Endothelial cell of umbilical vein (primary cell): ENCODE measurements around the gene SMC4. TPM values are rescaled to one million over a fixed set of nuclear protein-coding genes. Genes with fewer than 3 reads are reported as not detected.

Source experiments
- BruUV-seq: library from RNA; stranded (reverse); fragments of 400-500 nt; replicated peaks from 2 replicates; lab custom pipeline; 2021; lab: Mats Ljungman, UMichigan
- CTCF ChIA-PET: fragments of 300-600, 350-600 bp; sonication (Branson Sonifier 250); formaldehyde crosslinking; loops from one replicate; lab custom pipeline; 2021; ENCODE audit warnings: antibody characterized with exemption, inconsistent platforms; lab: Charles Lee
- POLR2A ChIA-PET: fragments of 300-600, 350-600 bp; sonication (Branson Sonifier 250); formaldehyde crosslinking; loops from one replicate; lab custom pipeline; 2021; ENCODE audit warnings: antibody characterized with exemption, inconsistent platforms; lab: Charles Lee
- DNase-seq: peaks from one replicate; pipeline ENCODE4 v3.0.0-alpha.2; 2011; ENCODE audit warnings: low read depth, low spot score
- FAIRE-seq: peaks from 2 replicates; lab custom pipeline; 2011; peaks lifted over from hg19 to GRCh38; lab: Jason Lieb, UNC
- H2AFZ ChIP-seq: 2 replicates; pipeline ENCODE4 v1.6.0; 2012; ENCODE audit warnings: low read depth, low read length, control low read depth, inconsistent platforms
- H3K27ac ChIP-seq: 2 replicates; pipeline ENCODE4 v1.5.1; 2011; ENCODE audit warnings: low read depth, mild to moderate bottlenecking, control low read depth, low read length, moderate library complexity; ENCODE audit not compliant: insufficient read depth
- H3K27me3 ChIP-seq, 2 experiments: 2 replicates each; pipeline versions ENCODE4 v1.6.0 to v1.6.1; 2011; ENCODE audit warnings: low read length in 2 of 2, mixed read lengths in 1 of 2; ENCODE audit not compliant: control insufficient read depth in 2 of 2, insufficient read depth in 2 of 2
- H3K36me3 ChIP-seq, 2 experiments: 2 replicates in 1 of 2; 3 replicates in 1 of 2; pipeline ENCODE4 v1.5.1; 2011; ENCODE audit warnings: low read length in 2 of 2, mild to moderate bottlenecking in 1 of 2, moderate library complexity in 1 of 2; ENCODE audit not compliant: control insufficient read depth in 2 of 2, insufficient read depth in 2 of 2; ENCODE audit errors: extremely low read depth in 1 of 2
- H3K4me1 ChIP-seq: 3 replicates; pipeline ENCODE4 v1.5.1; 2011; ENCODE audit warnings: mild to moderate bottlenecking, low read length; ENCODE audit not compliant: control insufficient read depth, insufficient read depth; ENCODE audit errors: extremely low read depth
- H3K4me2 ChIP-seq: 2 replicates; pipeline ENCODE4 v1.6.1; 2011; ENCODE audit warnings: low read length, control low read depth, mixed read lengths; ENCODE audit not compliant: insufficient read depth
- H3K4me3 ChIP-seq, 3 experiments: fragments of 200-600 bp in 1 of 3; sonication (generic), shearing (Covaris generic) in 1 of 3; replicated peaks in 1 of 3; 2 replicates each; pipeline ENCODE4 v1.5.1; 2011 to 2016; ENCODE audit warnings: control low read depth in 3 of 3, low read length in 3 of 3, mild to moderate bottlenecking in 2 of 3, inconsistent platforms in 1 of 3, low read depth in 1 of 3, moderate library complexity in 1 of 3; ENCODE audit not compliant: insufficient read depth in 1 of 3
- H3K79me2 ChIP-seq: 2 replicates; pipeline ENCODE4 v1.6.0; 2012; ENCODE audit warnings: low read length, inconsistent platforms; ENCODE audit not compliant: control insufficient read depth, insufficient read depth
- H3K9ac ChIP-seq: replicated peaks from 2 replicates; pipeline ENCODE3; 2011; ENCODE audit warnings: low read length, control low read depth; ENCODE audit not compliant: insufficient read depth; ENCODE audit errors: extremely low read depth
- H3K9me1 ChIP-seq: replicated peaks from 3 replicates; pipeline ENCODE4 v1.6.0; 2011; ENCODE audit warnings: mild to moderate bottlenecking, low read length; ENCODE audit not compliant: control insufficient read depth, insufficient read depth; ENCODE audit errors: extremely low read depth
- H3K9me3 ChIP-seq: replicated peaks from 2 replicates; pipeline ENCODE4 v1.5.1; 2012; ENCODE audit warnings: low read length, inconsistent platforms; ENCODE audit not compliant: control insufficient read depth, insufficient read depth
- H4K20me1 ChIP-seq: replicated peaks from 2 replicates; pipeline ENCODE3; 2011; ENCODE audit warnings: mild to moderate bottlenecking, low read length; ENCODE audit not compliant: control insufficient read depth, insufficient read depth; ENCODE audit errors: extremely low read depth
- FOS ChIP-seq: IDR thresholded peaks from 2 replicates; pipeline ENCODE4 v1.6.1; 2011; ENCODE audit warnings: mild to moderate bottlenecking, low read length, moderate library complexity, borderline replicate concordance; ENCODE audit not compliant: insufficient read depth
- GATA2 ChIP-seq: IDR thresholded peaks from 2 replicates; pipeline ENCODE4 v1.7.0; 2011; ENCODE audit warnings: low read depth, mild to moderate bottlenecking, moderate library complexity, mixed read lengths, low read length; ENCODE audit not compliant: insufficient read length, insufficient read depth
- MAX ChIP-seq: IDR thresholded peaks from 2 replicates; pipeline ENCODE4 v1.6.1; 2011; ENCODE audit not compliant: insufficient read depth, insufficient read length
- MYC ChIP-seq: IDR thresholded peaks from one replicate; pipeline ENCODE4 v1.6.1; 2011; ENCODE audit warnings: mild to moderate bottlenecking, low read depth, low read length
- POLR2A ChIP-seq: IDR thresholded peaks from 2 replicates; pipeline ENCODE4 v1.6.1; 2012; ENCODE audit warnings: low read depth, mild to moderate bottlenecking, control low read depth, low read length
- dilution Hi-C: fragments of 300-500 bp; cut with MboI; formaldehyde crosslinking; loops from one replicate; pipeline ENCODE4 v1.15.0; 2019; ENCODE audit warnings: low sequenced_read_pairs; ENCODE audit not compliant: extremely low pct_ligation_motif_present
- intact Hi-C: fragments of 100-400 bp; cut with micrococcal nuclease; formaldehyde crosslinking; loops from one replicate; pipeline ENCODE4 v1.10.0; 2022
- polyA plus RNA-seq, 4 experiments: library from polyadenylated mRNA; depleted of rRNA in 3 of 4; stranded (reverse) in 3 of 4; unstranded in 1 of 4; fragments of >200 nt; gene quantifications; 2 replicates each; pipeline versions ENCODE4 v1.2.1 to v1.2.3, GENCODE V29; 2011 to 2012; ENCODE audit warnings: missing spikeins in 1 of 4
- total RNA-seq: library from RNA; stranded (reverse); gene quantifications from 2 replicates; pipeline ENCODE4 v1.2.3, GENCODE V29; 2021

SMC4 gene
- total and polyA plus RNA-seq, 2 donors (not counting 3 experiments of a cell fraction or from before 2014, with no cell fraction given): 32.1 to 153 TPM

DNA sequence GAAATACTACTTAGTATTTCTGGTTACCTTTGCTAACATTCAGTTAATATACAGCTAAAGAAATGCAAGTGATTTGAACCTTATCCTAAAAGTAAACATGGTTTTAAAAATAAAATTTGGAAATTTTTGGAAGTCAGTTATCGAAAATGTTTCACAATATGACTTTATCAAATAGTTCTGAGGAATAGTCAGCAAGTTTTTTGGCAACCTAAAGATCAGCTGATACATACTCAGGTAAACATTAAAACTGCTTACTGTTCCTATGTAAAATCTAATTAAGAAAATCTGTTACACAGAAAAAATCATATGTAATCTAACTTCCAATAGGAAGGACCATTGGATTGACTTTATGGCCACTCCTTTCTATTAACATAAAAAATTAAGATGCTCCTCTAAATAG lies 24.5 kb upstream of the SMC4 start:
- no peak overlapping the region for H3K4me3 ChIP-seq
- H3K27ac ChIP-seq: no peak overlapping the region
- no peak overlapping the region for H3K9ac ChIP-seq
- H3K9me1 ChIP-seq: no peaks in the 10 kb centered on the region
- H3K9me3 ChIP-seq: no peaks in the 10 kb centered on the region
- no TSS peak for BruUV-seq
- H4K20me1 ChIP-seq: no peaks in the 10 kb centered on the region
- H3K36me3 ChIP-seq: no peaks in the 10 kb centered on the region
- DNase-seq: no peak
- no peaks in the 10 kb centered on the region for H3K4me1 ChIP-seq
- H3K79me2 ChIP-seq: no peaks in the 10 kb centered on the region
- intact Hi-C loops: no loop called here
- no peak for TF ChIP-seq MAX
- TF ChIP-seq POLR2A: no peak
- TF ChIP-seq FOS: no peak
- TF ChIP-seq GATA2: no peak
- H3K4me2 ChIP-seq: no peak overlapping the region
- POLR2A ChIA-PET: interaction anchor here (0.6 kb wide), 1 partner anchor 60 kb away, joined by 4 read pairs; no protein-coding TSS in a partner anchor
- H2AFZ ChIP-seq: no peak overlapping the region
- FAIRE-seq: no peak
- dilution Hi-C loops: no loop called here
- H3K27me3 ChIP-seq: no peaks in the 10 kb centered on the region
- CTCF ChIA-PET: no interaction called here

GRCh38 chr3:160376681-160377080 lies 22.8 kb upstream of the SMC4 start:
- no peak for TF ChIP-seq GATA2
- no peak for TF ChIP-seq MYC
- TF ChIP-seq MAX: no peak
- Histone ChIP-seq H2AFZ (no peak overlapping the region), H3K9ac (no peak overlapping the region), H3K27me3 (no peaks in the 10 kb centered on the region), H4K20me1 (no peaks in the 10 kb centered on the region), H3K4me1 (no peaks in the 10 kb centered on the region), H3K4me2 (no peak overlapping the region), H3K9me1 (no peaks in the 10 kb centered on the region), H3K4me3 (no peak overlapping the region), H3K79me2 (no peaks in the 10 kb centered on the region), H3K36me3 (peaks cover 0 to 2% of the 10 kb centered on the region in 2 experiments), H3K9me3 (no peaks in the 10 kb centered on the region), H3K27ac (no peak overlapping the region)
- dilution Hi-C loops: no loop called here
- FAIRE-seq: no peak
- no peak for DNase-seq
- BruUV-seq: no TSS peak
- intact Hi-C loops: no loop called here
- ChIA-PET CTCF (no interaction called here), POLR2A (no interaction called here)
